CD4-positive, alpha-beta T cell (primary cell): Measurements from ENCODE around the gene KBTBD6. TPM values are rescaled to one million over a fixed set of nuclear protein-coding genes. Genes with fewer than 3 reads are reported as not detected.

Experiments used
- ATAC-seq: fragments of 200-7000 bp; cut with Tn5 transposase; one replicate; pipeline ENCODE4 v1.10.0; 2022; ENCODE audit warnings: mild to moderate bottlenecking; ENCODE audit not compliant: poor library complexity
- CTCF ChIA-PET: fragments of 350-600 bp; sonication (Branson Sonifier 250); formaldehyde crosslinking; loops from one replicate; lab custom pipeline; 2021; ENCODE audit warnings: antibody characterized with exemption, inconsistent platforms; lab: Charles Lee
- POLR2A ChIA-PET: fragments of 350-600 bp; sonication (Branson Sonifier 250); formaldehyde crosslinking; loops from one replicate; lab custom pipeline; 2021; ENCODE audit warnings: antibody characterized with exemption, inconsistent platforms; lab: Charles Lee
- DNase-seq, 14 experiments: peaks; one replicate each; pipeline ENCODE4 v3.0.0-alpha.2; 2013 to 2020; ENCODE audit warnings: mixed read lengths in 2 of 14
- H3K27ac ChIP-seq, 2 donors: one replicate each; pipeline versions ENCODE4 v1.5.1 to v1.7.0; 2013; ENCODE audit warnings: low read length in 2 of 2, low read depth in 1 of 2, mild to moderate bottlenecking in 1 of 2
- H3K27me3 ChIP-seq, 2 experiments: 1 replicate in 1 of 2; 2 replicates in 1 of 2; pipeline versions ENCODE4 v1.6.1 to v1.7.0; 2013; ENCODE audit warnings: low read length in 2 of 2, control low read depth in 1 of 2, mild to moderate bottlenecking in 1 of 2, moderate library complexity in 1 of 2; ENCODE audit not compliant: insufficient read depth in 2 of 2, control insufficient read depth in 1 of 2
- H3K36me3 ChIP-seq: one replicate; pipeline ENCODE4 v1.6.1; 2013; ENCODE audit warnings: low read length, control low read depth; ENCODE audit not compliant: insufficient read depth
- H3K4me1 ChIP-seq: one replicate; pipeline ENCODE4 v1.6.1; 2013; ENCODE audit warnings: low read length, control low read depth; ENCODE audit not compliant: insufficient read depth
- H3K4me3 ChIP-seq: one replicate; pipeline ENCODE4 v1.5.1; 2013; ENCODE audit warnings: mild to moderate bottlenecking, low read length, moderate library complexity
- H3K9me3 ChIP-seq, 2 experiments: 1 replicate in 1 of 2; 2 replicates in 1 of 2; pipeline versions ENCODE4 v1.6.1 to v1.7.0; 2013; ENCODE audit warnings: low read length in 2 of 2, mild to moderate bottlenecking in 2 of 2, control low read depth in 1 of 2, moderate library complexity in 1 of 2; ENCODE audit not compliant: control insufficient read depth in 1 of 2, insufficient read depth in 1 of 2
- H3K27ac Mint-ChIP-seq: one replicate; pipeline ENCODE4 v1.8.0; 2020; ENCODE audit warnings: mixed read lengths
- H3K27me3 Mint-ChIP-seq: one replicate; pipeline ENCODE4 v1.8.0; 2021; ENCODE audit warnings: mixed read lengths
- H3K36me3 Mint-ChIP-seq: one replicate; pipeline ENCODE4 v1.8.0; 2021; ENCODE audit warnings: low read depth, mixed read lengths
- H3K4me1 Mint-ChIP-seq: one replicate; pipeline ENCODE4 v1.8.0; 2021; ENCODE audit warnings: low read depth, mixed read lengths
- H3K4me3 Mint-ChIP-seq: one replicate; pipeline ENCODE4 v1.8.0; 2020; ENCODE audit warnings: mild to moderate bottlenecking, mixed read lengths
- H3K9me3 Mint-ChIP-seq: one replicate; pipeline ENCODE4 v1.8.0; 2020; ENCODE audit warnings: mixed read lengths
- CTCF ChIP-seq: fragments of 200-600 bp; IDR thresholded peaks from one replicate; pipeline ENCODE4 v1.8.0; 2022; ENCODE audit warnings: antibody characterized with exemption, mild to moderate bottlenecking
- intact Hi-C, 2 experiments: fragments of 100-400 bp; cut with DNase I in 1 of 2; cut with micrococcal nuclease in 1 of 2; formaldehyde crosslinking; loops; one replicate each; pipeline versions ENCODE4 v1.15.1 to v1.9.0; 2023 to 2025; cut with DNase I, micrococcal nuclease
- total RNA-seq, 174 experiments: library from RNA in 2 of 174; stranded (reverse) in 2 of 174; gene quantifications; one replicate each; pipeline ENCODE4 v1.2.3 and lab custom pipeline; 2021 to 2026

The KBTBD6 gene
- total RNA-seq, 2 experiments from 2014 or later: 6.8 to 7.2 TPM

GRCh38 chr13:41139296-41139966, 6.8 kb upstream of the KBTBD6 start:
- Histone ChIP-seq H3K27ac (no peak overlapping the region), H3K27me3 (no peaks in the 10 kb centered on the region), H3K36me3 (no peaks in the 10 kb centered on the region), H3K4me1 (no peaks in the 10 kb centered on the region), H3K9me3 (no peaks in the 10 kb centered on the region), H3K4me3 (no peak overlapping the region)
- H3K27ac Mint-ChIP-seq: no peak overlapping the region
- H3K9me3 Mint-ChIP-seq: no peaks in the 10 kb centered on the region
- ATAC-seq (no peak), DNase-seq (no peak)
- no peaks in the 10 kb centered on the region for H3K36me3 Mint-ChIP-seq
- intact Hi-C loops: loop anchor here in 1 of 2 experiments (10.0 kb wide), 1 partner anchor 215 kb away; no protein-coding TSS in a partner anchor
- no peaks in the 10 kb centered on the region for H3K4me1 Mint-ChIP-seq
- no peaks in the 10 kb centered on the region for H3K27me3 Mint-ChIP-seq
- no peak for TF ChIP-seq CTCF
- ChIA-PET POLR2A (no interaction called here), CTCF (interaction anchor here (0.6 kb wide), 1 partner anchor 30 kb away, joined by 3 read pairs; no protein-coding TSS in a partner anchor)
- no peak overlapping the region for H3K4me3 Mint-ChIP-seq

- peaks cover 1% of the 10 kb centered on the region for H3K36me3 Mint-ChIP-seq
- POLR2A ChIA-PET: no interaction called here
Measured at GRCh38 chr13:41137951-41138350, 5.3 kb upstream of the KBTBD6 start.

DNA sequence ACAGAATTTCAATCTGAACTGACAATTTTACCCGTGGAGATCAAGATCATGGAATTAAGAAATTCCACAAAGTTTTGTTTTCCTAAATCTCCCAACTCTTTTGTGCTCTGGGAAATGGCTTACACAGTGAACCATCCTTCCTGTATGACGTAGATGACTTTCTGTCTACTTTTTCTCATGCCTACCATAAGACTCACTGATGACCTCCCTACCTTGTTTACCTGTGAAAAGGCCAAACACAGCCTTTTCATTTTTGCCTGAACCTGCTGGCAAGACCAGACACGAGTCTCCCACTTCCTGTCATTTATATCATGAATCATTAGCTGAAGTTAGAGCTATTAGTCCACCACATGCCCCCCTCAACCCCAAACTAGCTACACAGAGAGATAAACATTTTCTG, 4.6 kb upstream of the KBTBD6 start:
- ChIA-PET CTCF (no interaction called here), POLR2A (no interaction called here)
- DNase-seq (no peak), ATAC-seq (no peak)
- Mint-ChIP-seq H3K4me1 (peaks cover 17% of the 10 kb centered on the region), H3K9me3 (no peaks in the 10 kb centered on the region), H3K4me3 (no peak overlapping the region), H3K36me3 (peaks cover 8% of the 10 kb centered on the region), H3K27ac (no peak overlapping the region), H3K27me3 (no peaks in the 10 kb centered on the region)
- intact Hi-C loops: loop anchor here in 1 of 2 experiments (10.0 kb wide), 1 partner anchor 212 kb away; no protein-coding TSS in a partner anchor
- Histone ChIP-seq H3K9me3 (no peaks in the 10 kb centered on the region), H3K36me3 (no peaks in the 10 kb centered on the region), H3K27ac (no peak overlapping the region), H3K27me3 (no peaks in the 10 kb centered on the region), H3K4me1 (peaks cover 8% of the 10 kb centered on the region), H3K4me3 (no peak overlapping the region)
- no peak for TF ChIP-seq CTCF

More at GRCh38 chr13:41137951-41138350, 5.3 kb upstream of the KBTBD6 start:
- no peaks in the 10 kb centered on the region for H3K27me3 ChIP-seq
- CTCF ChIA-PET: no interaction called here
- no peak for DNase-seq
- H3K27me3 Mint-ChIP-seq: no peaks in the 10 kb centered on the region
- H3K27ac ChIP-seq: no peak overlapping the region
- TF ChIP-seq CTCF: no peak
- H3K4me3 ChIP-seq: no peak overlapping the region
- intact Hi-C loops: loop anchor here in 1 of 2 experiments (10.0 kb wide), 1 partner anchor 213 kb away; no protein-coding TSS in a partner anchor
- peaks cover 10% of the 10 kb centered on the region for H3K4me1 Mint-ChIP-seq
- H3K9me3 ChIP-seq: no peaks in the 10 kb centered on the region
- ATAC-seq: no peak
- H3K4me3 Mint-ChIP-seq: no peak overlapping the region
- peaks cover 7% of the 10 kb centered on the region for H3K4me1 ChIP-seq
- H3K36me3 ChIP-seq: no peaks in the 10 kb centered on the region
- no peak overlapping the region for H3K27ac Mint-ChIP-seq
- H3K9me3 Mint-ChIP-seq: no peaks in the 10 kb centered on the region
